HFF-Myc (cell line): ENCODE data around the gene NF1.
A peak's percentile ranks its signal among the peaks of the same experiment; 100 is the strongest.

Experiments
- DNase-seq: peaks from one replicate; pipeline ENCODE4 v3.0.0-alpha.2; 2011; ENCODE audit warnings: low read depth; ENCODE audit errors: extremely low read depth
- H3K4me3 ChIP-seq: replicated peaks from 2 replicates; pipeline ENCODE4 v1.5.1; 2011; ENCODE audit warnings: low read depth, mild to moderate bottlenecking, control low read depth, low read length
- TF ChIP-seq, protein P1 (sequence below): IDR thresholded peaks from 2 replicates; pipeline ENCODE4 v1.5.1; 2012; ENCODE audit warnings: mild to moderate bottlenecking, low read depth, low read length, control low read depth; ENCODE audit errors: missing control alignments

NF1 gene

DNA sequence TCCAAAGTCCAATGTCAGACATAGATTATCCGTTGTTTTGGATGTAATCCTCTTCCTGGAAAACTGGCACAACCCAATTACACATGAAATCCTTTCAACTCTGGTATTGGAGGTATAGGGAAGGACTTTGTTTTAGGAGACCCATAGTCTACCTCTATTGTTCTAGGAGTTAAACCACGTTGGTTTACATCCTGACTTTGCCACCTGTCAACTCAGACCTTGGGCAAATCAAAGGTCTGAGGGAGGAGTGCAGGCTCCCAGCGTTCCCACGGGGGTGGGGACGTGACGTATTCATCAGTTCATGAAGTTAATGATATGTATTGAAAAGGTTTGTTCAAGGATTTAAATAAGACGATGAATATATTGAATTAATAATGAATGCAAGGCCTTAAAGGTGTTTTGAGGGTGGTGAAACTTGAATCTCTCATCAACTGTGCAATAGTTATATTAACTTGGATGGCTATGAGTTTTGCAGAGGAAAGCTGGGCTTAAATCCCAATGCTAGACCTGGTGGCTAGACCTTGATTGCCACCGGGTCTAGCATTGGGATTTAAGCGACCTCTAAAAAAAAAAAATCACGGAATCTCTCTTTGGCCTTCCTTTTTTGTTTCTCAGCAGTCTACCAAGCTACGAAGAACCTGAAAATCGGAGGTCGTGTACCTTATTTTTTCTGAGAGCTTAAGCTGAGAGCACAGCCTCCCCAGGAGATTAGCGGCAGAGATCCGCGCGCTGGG is 744 bp upstream of the NF1 start:
- peak overlapping the region; percentile 75 for H3K4me3 ChIP-seq
- no peak for DNase-seq
- TF ChIP-seq, protein P1, sequence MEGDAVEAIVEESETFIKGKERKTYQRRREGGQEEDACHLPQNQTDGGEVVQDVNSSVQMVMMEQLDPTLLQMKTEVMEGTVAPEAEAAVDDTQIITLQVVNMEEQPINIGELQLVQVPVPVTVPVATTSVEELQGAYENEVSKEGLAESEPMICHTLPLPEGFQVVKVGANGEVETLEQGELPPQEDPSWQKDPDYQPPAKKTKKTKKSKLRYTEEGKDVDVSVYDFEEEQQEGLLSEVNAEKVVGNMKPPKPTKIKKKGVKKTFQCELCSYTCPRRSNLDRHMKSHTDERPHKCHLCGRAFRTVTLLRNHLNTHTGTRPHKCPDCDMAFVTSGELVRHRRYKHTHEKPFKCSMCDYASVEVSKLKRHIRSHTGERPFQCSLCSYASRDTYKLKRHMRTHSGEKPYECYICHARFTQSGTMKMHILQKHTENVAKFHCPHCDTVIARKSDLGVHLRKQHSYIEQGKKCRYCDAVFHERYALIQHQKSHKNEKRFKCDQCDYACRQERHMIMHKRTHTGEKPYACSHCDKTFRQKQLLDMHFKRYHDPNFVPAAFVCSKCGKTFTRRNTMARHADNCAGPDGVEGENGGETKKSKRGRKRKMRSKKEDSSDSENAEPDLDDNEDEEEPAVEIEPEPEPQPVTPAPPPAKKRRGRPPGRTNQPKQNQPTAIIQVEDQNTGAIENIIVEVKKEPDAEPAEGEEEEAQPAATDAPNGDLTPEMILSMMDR, result no peak

DNA sequence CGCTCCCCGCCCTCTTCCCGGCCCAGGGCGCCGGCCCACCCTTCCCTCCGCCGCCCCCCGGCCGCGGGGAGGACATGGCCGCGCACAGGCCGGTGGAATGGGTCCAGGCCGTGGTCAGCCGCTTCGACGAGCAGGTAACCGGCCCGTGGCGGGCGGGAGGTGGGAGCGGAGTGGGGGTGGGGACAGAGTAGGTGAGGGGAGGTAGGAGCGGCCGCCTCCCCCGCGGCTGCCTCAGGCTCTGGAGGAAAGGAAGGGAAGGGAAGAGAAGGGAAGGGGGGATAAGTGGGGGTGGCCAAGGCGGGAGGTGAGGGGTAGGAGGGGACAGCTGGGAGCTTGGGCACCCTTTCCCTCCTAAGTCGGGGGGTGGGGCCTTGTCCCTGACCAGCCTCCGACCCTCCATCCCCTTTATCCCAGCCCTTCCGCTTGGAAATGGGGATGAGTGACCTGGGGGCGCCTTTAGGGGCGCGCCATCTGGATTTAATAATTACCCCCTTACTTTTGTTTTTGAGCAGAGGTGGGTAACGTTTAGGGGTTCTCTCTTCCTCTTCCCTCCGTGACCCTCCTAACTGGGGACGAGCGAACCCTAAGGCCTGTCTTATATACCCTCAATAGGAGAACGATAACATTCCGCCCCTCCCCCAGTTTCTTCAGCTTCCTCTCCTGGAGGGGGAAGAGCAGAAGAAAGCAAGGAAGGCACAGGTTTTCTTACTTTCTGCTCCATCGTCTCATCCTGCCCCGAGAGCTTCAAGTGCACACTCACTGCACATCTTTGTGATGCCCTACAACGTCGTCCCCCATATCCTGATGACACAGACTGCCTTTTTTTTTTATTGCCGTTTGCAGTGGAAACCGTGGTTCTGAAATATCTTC is 694 bp downstream of the NF1 start:
- no peak for DNase-seq
- TF ChIP-seq, protein P1, result no peak

DNA sequence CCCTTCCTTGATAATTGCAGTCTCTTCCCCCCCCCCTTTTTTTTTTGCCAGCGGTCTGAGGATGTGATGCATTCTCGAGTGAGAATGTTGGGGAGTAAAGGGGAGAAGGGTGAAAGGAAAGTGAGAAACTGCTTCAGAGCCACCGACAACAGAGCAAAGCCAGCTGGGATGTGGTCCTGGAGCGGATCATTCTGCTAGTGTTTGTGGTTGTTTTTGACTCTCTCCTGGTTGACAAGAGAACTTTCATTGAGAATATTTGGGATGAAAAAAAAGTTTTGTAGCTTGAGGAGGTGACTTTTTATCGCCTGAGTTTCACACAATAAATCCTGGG is 1.3 kb downstream of the NF1 start:
- H3K4me3 ChIP-seq, result peak overlapping the region; percentile 75
- no peak for DNase-seq
- TF ChIP-seq, protein P1, result no peak

More for the DNA sequence above, 694 bp downstream of the NF1 start:
- H3K4me3 ChIP-seq, result peak overlapping the region; percentile 75

DNA sequence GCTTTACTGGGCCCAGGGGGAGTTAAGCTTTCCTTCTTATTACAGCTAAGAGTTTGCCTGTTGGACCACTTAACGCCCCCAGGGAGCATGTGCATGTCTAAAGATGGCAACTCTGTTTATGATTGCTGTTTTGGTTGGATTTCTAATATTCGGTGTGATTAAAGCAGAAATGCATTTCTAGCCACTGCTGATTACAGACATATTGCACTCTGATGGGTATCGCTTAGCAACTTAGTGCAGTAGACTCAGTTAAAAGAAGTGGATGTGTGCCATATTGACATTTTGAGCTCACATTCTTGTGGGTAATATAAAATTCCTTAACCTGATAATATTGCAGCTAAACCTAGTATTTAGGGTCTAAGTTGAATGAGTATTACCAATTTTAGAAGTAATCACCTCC is 4.2 kb downstream of the NF1 start:
- DNase-seq, result no peak

DNA sequence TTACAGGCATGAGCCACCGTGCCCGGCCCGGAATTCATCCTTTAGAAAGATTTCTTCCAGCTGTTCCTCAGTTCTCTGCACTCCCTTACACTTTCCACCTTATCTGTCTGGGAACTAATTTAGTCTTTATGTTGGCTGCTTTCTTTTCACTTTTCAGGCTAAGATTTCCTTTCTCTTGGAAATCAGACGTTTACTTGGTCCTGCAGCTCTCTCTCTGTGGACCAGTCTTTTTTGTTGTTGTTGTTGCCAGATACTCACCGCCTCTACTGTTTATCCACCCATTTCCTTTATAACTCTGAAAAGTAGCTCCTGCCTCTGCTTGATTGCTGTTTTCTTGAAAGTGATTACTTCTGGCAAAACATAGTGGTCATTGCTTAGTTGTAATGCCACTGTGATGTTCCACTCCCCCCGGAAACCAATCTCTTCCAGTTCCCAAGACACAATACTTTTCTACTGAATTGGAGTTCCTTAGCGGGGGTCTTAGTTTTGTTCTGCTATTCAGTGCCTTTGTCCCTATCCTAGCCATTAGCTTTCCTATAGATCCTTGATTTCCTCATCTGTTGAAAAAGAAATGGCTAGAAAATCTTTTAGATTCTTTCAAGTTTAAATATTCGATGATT is 6.2 kb downstream of the NF1 start:
- TF ChIP-seq, protein P1, result no peak
- DNase-seq, result no peak
- H3K4me3 ChIP-seq, result no peak overlapping the region

More for the DNA sequence above, 4.2 kb downstream of the NF1 start:
- no peak overlapping the region for H3K4me3 ChIP-seq
- TF ChIP-seq, protein P1, result no peak

DNA sequence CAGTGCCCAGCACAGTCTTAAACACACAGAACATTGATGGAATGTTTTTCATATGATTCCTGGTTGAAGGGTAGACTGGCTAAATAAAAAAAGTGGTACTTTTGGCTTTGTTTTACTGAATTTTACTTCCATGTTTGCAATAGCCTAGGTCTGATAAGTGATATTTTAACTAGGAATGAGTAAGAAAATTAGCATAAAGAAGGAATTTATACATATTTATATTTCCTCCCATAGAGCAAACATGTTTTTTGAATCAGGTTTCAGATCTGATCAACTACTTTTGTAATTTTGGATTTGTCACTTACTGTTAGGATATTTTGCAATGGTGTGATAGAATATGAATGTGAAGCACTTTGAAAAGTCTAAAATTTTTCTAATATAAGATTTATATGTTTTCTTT is 7.2 kb downstream of the NF1 start:
- DNase-seq, result no peak
- TF ChIP-seq, protein P1, result no peak
- H3K4me3 ChIP-seq, result no peak overlapping the region
